GM12874 (cell line): Measurements from ENCODE around the gene PPARG.

Experiments
- CTCF ChIP-seq: IDR thresholded peaks from 2 replicates; pipeline ENCODE4 v1.5.1; 2011; ENCODE audit warnings: low read depth, mild to moderate bottlenecking, control low read depth, low read length, moderate library complexity; ENCODE audit not compliant: insufficient read depth

Gene PPARG

GRCh38 chr3:12447075-12447474, 158.2 kb downstream of the PPARG start:
- TF ChIP-seq CTCF: no peak

- no peak for TF ChIP-seq CTCF
Measured at GRCh38 chr3:12449889-12450682, 161.2 kb downstream of the PPARG start.

GRCh38 chr3:12451481-12451880, 162.6 kb downstream of the PPARG start:
- no peak for TF ChIP-seq CTCF

- TF ChIP-seq CTCF: no peak
Measured at GRCh38 chr3:12451960-12452359, 163.1 kb downstream of the PPARG start.

- no peak for TF ChIP-seq CTCF
Measured at GRCh38 chr3:12452361-12453330, 163.8 kb downstream of the PPARG start.

GRCh38 chr3:12454076-12454815, 165.4 kb downstream of the PPARG start:
- TF ChIP-seq CTCF: no peak

- TF ChIP-seq CTCF: no peak
Measured at GRCh38 chr3:12454816-12455121, 165.9 kb downstream of the PPARG start.
